GM12865 (cell line): Measurements from ENCODE around the gene ANKDD1A.
A peak's percentile ranks its signal among the peaks of the same experiment; 100 is the strongest.

Source experiments
- DNase-seq: peaks from one replicate; pipeline ENCODE4 v3.0.0; 2010; ENCODE audit warnings: low read depth
- H3K4me3 ChIP-seq: 2 replicates; pipeline ENCODE4 v1.5.1; 2011; ENCODE audit warnings: mild to moderate bottlenecking, low read depth, low read length, control low read depth
- TF ChIP-seq, protein P1 (sequence below): IDR thresholded peaks from 2 replicates; pipeline ENCODE4 v1.5.1; 2011; ENCODE audit warnings: low read length, control low read depth, low read depth, inconsistent platforms; ENCODE audit not compliant: insufficient read depth; ENCODE audit errors: missing control alignments

Gene ANKDD1A

DNA sequence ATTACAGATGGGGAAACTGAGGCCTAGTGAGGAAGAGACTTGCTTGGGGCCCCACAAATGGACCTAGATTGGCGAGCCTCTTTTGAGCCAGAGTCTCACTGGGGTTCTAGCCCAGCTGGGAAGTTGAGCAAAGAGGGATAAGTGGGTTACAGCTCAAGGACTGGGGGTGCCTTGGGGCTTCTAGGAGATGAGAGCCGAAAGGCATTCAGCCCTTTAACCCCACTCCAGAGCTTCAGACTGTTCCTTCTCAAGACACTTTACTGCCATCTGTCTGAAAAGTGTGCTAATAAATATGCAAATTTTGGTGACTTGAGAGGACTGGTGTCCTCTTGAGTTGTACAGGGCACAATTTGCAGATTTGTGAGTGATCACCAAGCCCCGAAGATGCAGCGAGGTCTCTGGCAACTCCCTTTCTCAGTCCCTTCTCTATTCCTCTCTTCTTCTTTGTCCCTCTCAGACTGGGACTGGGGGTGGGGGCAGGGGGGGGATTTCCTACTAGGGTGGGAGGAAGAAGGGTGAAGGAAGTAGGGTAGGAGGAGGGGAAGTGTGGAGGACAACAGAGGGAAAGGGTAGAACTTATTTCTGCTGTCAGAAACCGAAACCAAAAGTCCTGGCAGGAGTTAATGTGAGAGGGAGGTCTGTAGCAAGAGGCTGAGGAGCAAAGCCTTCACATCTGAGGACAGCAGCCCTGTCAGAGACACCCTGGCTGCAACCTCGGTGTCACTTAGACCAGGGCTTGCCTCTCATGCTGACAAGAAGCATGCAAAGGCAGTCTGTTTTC, 16.2 kb upstream of the ANKDD1A start:
- peak; percentile 86 for DNase-seq
- TF ChIP-seq, protein P1, sequence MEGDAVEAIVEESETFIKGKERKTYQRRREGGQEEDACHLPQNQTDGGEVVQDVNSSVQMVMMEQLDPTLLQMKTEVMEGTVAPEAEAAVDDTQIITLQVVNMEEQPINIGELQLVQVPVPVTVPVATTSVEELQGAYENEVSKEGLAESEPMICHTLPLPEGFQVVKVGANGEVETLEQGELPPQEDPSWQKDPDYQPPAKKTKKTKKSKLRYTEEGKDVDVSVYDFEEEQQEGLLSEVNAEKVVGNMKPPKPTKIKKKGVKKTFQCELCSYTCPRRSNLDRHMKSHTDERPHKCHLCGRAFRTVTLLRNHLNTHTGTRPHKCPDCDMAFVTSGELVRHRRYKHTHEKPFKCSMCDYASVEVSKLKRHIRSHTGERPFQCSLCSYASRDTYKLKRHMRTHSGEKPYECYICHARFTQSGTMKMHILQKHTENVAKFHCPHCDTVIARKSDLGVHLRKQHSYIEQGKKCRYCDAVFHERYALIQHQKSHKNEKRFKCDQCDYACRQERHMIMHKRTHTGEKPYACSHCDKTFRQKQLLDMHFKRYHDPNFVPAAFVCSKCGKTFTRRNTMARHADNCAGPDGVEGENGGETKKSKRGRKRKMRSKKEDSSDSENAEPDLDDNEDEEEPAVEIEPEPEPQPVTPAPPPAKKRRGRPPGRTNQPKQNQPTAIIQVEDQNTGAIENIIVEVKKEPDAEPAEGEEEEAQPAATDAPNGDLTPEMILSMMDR: no peak
- H3K4me3 ChIP-seq: peak overlapping the region; percentile 93

DNA sequence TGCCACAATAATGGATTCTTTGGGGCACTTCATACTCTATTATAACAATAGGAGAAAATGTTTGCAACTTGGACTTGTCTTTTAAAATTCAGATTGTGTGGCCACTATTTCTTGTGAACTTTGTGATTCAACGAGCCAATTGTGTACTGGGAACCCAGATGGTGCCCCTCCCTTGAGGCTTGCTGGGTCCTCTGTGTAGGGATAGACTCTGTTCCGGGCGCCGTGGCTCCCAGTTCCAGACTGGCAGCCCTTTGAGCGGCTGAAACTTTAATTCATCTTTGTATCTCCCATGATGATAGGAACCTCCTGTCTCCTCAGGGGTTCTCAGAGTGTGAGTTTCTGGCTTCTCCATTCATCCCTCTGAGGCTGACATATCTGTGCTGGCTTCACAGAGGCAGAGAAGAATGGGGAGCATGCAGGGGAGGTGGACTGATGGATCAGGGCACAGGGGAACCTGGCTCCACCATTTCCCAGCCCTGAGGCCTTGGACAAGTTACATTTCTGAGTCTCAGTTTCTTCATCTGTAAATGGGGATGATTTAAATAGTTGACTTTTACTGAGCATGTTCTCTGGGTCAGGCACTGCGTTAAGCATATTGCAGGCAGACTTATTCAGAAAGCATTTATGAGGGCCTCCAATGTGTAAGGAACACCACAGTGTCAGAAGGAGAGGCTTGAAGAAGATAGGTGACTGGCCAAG, 15.2 kb upstream of the ANKDD1A start:
- TF ChIP-seq, protein P1: no peak
- no peak for DNase-seq
- peak overlapping the region; percentile 93 for H3K4me3 ChIP-seq

DNA sequence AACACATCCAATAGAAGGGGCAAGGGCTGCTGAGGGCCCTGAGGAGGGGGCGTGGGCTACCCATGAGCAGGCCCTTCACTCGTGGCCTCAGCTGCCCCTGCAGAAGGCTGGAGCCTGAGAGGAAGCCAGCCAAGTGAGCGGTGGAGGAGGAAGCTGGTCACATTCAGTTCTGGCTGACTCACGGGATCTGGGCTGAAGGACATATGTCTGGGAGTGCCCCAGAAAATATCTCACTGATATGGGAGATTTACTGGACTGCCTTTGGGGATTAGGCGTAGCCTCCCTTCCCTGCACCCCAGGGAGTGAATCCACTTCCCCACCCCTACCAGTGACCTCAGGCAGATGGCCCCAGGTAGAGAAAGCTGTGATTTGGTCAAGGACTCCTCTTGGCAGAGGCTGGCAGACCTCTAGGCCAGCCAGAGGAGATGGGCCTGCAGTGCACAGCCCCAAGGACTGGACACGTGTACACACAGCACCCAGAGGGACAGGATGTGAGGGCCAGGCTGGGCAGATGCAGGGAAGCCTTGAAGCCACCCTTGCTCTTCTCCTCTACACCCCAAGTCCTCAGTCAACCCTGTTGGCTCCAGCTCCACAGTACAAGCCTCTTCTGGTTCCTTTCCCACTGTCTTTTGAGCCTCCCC, 14.2 kb upstream of the ANKDD1A start:
- no peak for DNase-seq
- H3K4me3 ChIP-seq: no peak overlapping the region

DNA sequence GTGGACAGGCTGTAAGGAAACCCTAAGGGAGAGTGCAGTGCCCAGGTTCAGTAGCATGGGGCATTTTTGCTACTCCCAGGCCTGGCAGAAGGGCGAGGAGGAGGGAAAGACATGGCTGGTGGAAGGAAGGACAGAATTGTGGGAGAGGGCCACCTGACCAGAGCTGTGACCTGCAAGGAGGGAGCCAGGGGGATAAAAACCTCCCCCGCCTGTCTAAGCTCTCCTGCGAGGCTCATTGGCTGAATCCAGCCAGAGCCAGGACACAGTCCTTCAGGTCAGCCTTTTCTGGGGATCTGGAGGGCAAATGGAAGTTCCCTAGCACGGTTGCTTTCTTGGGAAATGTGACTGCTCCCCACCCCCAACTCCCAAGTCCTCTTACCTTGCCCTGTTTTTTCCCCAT, 13.3 kb upstream of the ANKDD1A start:
- DNase-seq: no peak
- TF ChIP-seq, protein P1: no peak
- no peak overlapping the region for H3K4me3 ChIP-seq

More for the DNA sequence above, 14.2 kb upstream of the ANKDD1A start:
- TF ChIP-seq, protein P1: no peak

DNA sequence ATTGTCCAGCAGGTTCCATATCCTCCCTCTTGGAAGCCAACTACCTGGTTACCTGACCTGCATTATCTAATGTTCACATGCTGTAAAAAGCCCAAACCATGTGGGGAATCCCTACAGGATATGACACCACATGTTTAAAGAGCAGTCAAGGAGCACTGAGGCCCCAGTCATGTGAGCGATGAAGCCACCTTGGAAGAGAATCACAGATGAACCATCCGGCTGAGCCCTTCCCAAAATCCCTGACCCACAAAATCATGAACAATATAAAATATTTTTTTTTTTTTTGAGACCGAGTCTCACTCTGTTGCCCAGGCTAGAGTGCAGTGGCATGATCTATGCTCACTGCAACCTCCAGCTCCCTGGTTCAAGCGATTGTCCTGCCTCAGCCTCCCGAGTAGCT, 10.6 kb upstream of the ANKDD1A start:
- no peak for DNase-seq
- no peak overlapping the region for H3K4me3 ChIP-seq
- TF ChIP-seq, protein P1: no peak

DNA sequence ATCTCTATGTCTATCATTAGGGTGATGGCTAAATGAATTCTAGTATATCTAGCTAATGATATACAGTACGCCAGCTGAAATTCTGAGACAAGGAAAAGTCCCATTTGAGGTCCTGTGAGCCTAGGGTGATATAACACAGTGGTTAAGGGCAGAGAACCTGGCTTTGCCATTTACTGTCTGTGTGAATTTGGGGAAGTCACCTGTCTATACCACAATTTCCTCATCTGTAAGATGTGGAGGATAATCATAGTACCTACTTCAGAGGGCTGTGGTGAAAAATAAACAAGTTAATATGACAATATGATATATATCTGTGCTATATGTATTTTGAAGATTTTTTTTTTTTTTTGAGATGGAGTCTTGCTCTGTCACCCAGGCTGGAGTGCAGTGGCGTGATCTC, 9.8 kb upstream of the ANKDD1A start:
- TF ChIP-seq, protein P1: no peak
- DNase-seq: no peak
- H3K4me3 ChIP-seq: no peak overlapping the region
